ENCODE data around the gene GTPBP4.

The GTPBP4 gene

DNA sequence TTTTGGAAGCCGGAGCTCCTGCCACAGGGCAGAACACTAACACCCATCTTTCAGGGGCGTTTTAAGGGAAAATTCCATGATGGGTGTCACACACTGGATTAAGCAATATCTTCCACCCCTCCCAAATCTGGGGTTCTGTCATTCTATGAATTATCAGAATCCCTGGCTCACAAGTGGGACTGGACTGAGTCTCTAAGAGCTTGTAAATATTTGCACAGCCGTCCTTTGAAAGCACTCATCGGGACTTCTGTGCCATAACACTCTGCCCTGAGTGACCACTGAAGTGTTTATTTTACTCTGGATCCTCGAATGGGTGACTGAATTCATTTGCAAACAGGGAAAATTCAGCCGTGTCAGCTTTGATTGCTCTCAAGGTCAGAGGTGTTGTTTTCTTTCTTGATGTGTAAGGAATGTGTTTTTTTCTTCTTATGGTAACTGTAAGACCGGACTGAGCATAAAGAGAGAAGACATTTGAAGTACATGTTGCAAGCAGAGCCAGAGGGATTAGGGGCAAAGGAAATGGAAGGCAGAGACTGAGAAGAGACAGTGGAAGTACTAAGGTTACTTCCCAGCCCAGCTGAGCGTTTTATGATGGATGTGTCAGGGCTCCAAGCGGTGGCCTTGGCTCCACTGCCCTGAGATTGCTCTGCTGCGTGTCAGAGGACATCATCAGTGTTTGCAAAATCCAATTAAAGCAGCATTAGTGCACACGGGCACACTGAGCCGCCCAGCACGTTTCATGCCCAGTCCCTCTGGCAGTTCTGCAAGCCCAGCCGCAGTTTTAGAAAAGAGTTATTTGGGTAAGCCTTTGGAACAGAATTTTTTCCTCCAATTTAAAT is 17.7 kb upstream of the GTPBP4 start:
- Histone ChIP-seq H3K27me3 (ENCODE audit: low read depth, low read length) (no peaks in the 10 kb centered on the region; the same call in 1 of the 2 replicates), H3K9ac (ENCODE audit: low read length) (no peak overlapping the region), H3K4me2 (ENCODE audit: low read length) (no peak overlapping the region), H3K36me3 (replicated peaks; ENCODE audit: low read depth, low read length) (no peaks in the 10 kb centered on the region), H3K4me1 (ENCODE audit: low read length) (peaks cover 8% of the 10 kb centered on the region), H3K9me3 (ENCODE audit: insufficient read depth, low read length) (no peaks in the 10 kb centered on the region), H3K27ac (ENCODE audit: low read length) (no peak overlapping the region), H3K79me2 (ENCODE audit: low read length) (no peaks in the 10 kb centered on the region), H4K20me1 (ENCODE audit: insufficient read depth, low read length) (no peaks in the 10 kb centered on the region), H3K4me3 (ENCODE audit: low read length) (no peak overlapping the region), H2AFZ (ENCODE audit: low read depth, low read length) (no peak overlapping the region)
- TF ChIP-seq EZH2phosphoT487 (IDR thresholded peaks at IDR 0.05; ENCODE audit: low read depth): no peak
- TF ChIP-seq, protein P1, sequence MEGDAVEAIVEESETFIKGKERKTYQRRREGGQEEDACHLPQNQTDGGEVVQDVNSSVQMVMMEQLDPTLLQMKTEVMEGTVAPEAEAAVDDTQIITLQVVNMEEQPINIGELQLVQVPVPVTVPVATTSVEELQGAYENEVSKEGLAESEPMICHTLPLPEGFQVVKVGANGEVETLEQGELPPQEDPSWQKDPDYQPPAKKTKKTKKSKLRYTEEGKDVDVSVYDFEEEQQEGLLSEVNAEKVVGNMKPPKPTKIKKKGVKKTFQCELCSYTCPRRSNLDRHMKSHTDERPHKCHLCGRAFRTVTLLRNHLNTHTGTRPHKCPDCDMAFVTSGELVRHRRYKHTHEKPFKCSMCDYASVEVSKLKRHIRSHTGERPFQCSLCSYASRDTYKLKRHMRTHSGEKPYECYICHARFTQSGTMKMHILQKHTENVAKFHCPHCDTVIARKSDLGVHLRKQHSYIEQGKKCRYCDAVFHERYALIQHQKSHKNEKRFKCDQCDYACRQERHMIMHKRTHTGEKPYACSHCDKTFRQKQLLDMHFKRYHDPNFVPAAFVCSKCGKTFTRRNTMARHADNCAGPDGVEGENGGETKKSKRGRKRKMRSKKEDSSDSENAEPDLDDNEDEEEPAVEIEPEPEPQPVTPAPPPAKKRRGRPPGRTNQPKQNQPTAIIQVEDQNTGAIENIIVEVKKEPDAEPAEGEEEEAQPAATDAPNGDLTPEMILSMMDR (IDR thresholded peaks at IDR 0.05; ENCODE audit: low read depth, low read length): no peak

DNA sequence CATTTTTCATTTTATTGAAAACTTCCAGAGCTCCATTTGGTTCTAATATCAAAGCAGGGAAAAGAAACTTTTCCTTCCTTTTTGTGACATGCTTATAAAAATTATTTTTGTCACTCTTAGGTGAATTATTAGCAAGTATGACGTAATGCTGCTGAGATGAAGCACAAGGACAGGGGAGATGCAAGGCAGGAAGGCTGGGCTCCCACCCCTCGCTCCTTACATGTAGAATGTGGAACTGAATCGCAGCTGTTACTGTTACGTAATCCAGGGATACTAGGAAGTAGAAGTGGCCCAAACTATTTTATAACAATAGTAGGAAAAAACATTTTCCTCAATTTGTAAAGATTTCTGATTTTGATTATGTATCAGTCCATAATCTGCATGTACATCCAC is 17.1 kb upstream of the GTPBP4 start:
- no peaks in the 10 kb centered on the region; the same call in 1 of the 2 replicates for H3K27me3 ChIP-seq (ENCODE audit: low read depth, low read length)
- H3K4me3 ChIP-seq (ENCODE audit: low read length): no peak overlapping the region
- peaks cover 8% of the 10 kb centered on the region for H3K4me1 ChIP-seq (ENCODE audit: low read length)
- H3K4me2 ChIP-seq (ENCODE audit: low read length): no peak overlapping the region
- no peaks in the 10 kb centered on the region for H3K79me2 ChIP-seq (ENCODE audit: low read length)
- no peaks in the 10 kb centered on the region for H3K9me3 ChIP-seq (ENCODE audit: insufficient read depth, low read length)
- no peaks in the 10 kb centered on the region for H4K20me1 ChIP-seq (ENCODE audit: insufficient read depth, low read length)
- no peak overlapping the region for H3K9ac ChIP-seq (ENCODE audit: low read length)
- H2AFZ ChIP-seq (ENCODE audit: low read depth, low read length): no peak overlapping the region
- H3K36me3 ChIP-seq (replicated peaks; ENCODE audit: low read depth, low read length): no peaks in the 10 kb centered on the region
- H3K27ac ChIP-seq (ENCODE audit: low read length): no peak overlapping the region
- TF ChIP-seq, protein P1 (IDR thresholded peaks at IDR 0.05; ENCODE audit: low read depth, low read length): no peak
- TF ChIP-seq EZH2phosphoT487 (IDR thresholded peaks at IDR 0.05; ENCODE audit: low read depth): no peak

DNA sequence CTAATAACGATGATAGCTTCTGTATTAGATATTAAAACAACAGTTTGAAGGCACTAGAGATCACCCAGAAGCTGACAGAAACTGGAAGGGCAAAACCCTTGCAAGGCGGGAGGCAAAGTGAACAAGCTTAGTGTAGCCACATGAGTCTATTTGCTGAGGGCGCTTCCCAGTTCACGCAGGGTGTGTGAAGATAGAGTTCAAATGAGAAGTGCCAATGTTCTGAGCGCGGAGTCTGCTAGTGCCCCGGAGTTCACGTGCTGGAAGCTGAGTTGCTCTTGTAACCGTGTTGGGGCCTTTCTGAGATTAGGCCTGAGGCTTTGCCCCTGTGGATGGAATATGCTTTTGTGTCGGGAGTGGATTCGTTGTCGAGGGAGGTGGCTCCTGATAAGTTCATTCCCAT is 16.6 kb upstream of the GTPBP4 start:
- Histone ChIP-seq H3K4me2 (ENCODE audit: low read length) (no peak overlapping the region), H3K27ac (ENCODE audit: low read length) (no peak overlapping the region), H3K4me3 (ENCODE audit: low read length) (no peak overlapping the region), H2AFZ (ENCODE audit: low read depth, low read length) (no peak overlapping the region), H3K4me1 (ENCODE audit: low read length) (peaks cover 8% of the 10 kb centered on the region), H4K20me1 (ENCODE audit: insufficient read depth, low read length) (no peaks in the 10 kb centered on the region), H3K79me2 (ENCODE audit: low read length) (no peaks in the 10 kb centered on the region), H3K27me3 (ENCODE audit: low read depth, low read length) (no peaks in the 10 kb centered on the region; the same call in 1 of the 2 replicates), H3K36me3 (replicated peaks; ENCODE audit: low read depth, low read length) (no peaks in the 10 kb centered on the region), H3K9ac (ENCODE audit: low read length) (no peak overlapping the region), H3K9me3 (ENCODE audit: insufficient read depth, low read length) (no peaks in the 10 kb centered on the region)
- TF ChIP-seq, protein P1 (IDR thresholded peaks at IDR 0.05; ENCODE audit: low read depth, low read length): no peak
- TF ChIP-seq EZH2phosphoT487 (IDR thresholded peaks at IDR 0.05; ENCODE audit: low read depth): no peak

DNA sequence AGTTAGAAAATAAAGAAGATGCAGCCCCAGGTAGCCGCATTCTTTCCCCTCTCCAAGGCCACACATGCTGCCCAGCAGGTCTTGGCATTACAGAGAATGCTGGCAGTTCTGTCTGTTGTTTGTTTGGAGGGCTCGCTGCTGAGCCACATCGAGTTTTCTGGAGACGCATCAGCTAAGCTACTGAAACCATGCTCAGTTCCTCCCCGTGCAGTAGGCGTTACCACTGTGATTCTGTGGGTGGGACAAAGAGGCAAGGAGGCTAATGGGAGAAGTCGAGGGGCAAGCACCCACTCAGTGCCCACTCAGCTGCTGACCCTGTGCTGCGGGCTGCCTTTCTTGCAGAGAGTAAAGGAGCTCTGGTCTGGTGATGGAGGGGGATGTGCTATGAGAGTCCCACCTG is 15.5 kb upstream of the GTPBP4 start:
- Histone ChIP-seq H3K79me2 (ENCODE audit: low read length) (no peaks in the 10 kb centered on the region), H3K4me2 (ENCODE audit: low read length) (peak overlapping the region; percentile 84), H3K4me1 (ENCODE audit: low read length) (peaks cover 8% of the 10 kb centered on the region), H3K27ac (ENCODE audit: low read length) (no peak overlapping the region), H3K9me3 (ENCODE audit: insufficient read depth, low read length) (no peaks in the 10 kb centered on the region), H3K27me3 (ENCODE audit: low read depth, low read length) (no peaks in the 10 kb centered on the region; the same call in 1 of the 2 replicates), H3K4me3 (ENCODE audit: low read length) (peak overlapping the region; percentile 67; the same call in 1 of the 2 replicates), H2AFZ (ENCODE audit: low read depth, low read length) (peak overlapping the region; percentile 92), H3K36me3 (replicated peaks; ENCODE audit: low read depth, low read length) (no peaks in the 10 kb centered on the region), H4K20me1 (ENCODE audit: insufficient read depth, low read length) (no peaks in the 10 kb centered on the region), H3K9ac (ENCODE audit: low read length) (peak overlapping the region; percentile 7; the same call in 1 of the 2 replicates)
- TF ChIP-seq EZH2phosphoT487 (IDR thresholded peaks at IDR 0.05; ENCODE audit: low read depth): no peak
- TF ChIP-seq, protein P1 (IDR thresholded peaks at IDR 0.05; ENCODE audit: low read depth, low read length): no peak

Measured in OCI-LY3 (cell line).